NB4 (cell line): ENCODE measurements around the gene LRCH1.
"Not testable (repeated sequence)": the region's sequence is repeated elsewhere in the genome, so short reads cannot be mapped to it uniquely, and the experiment has no call there.

Source experiments
- DNase-seq: peaks from one replicate; pipeline ENCODE4 v3.0.0; 2010; ENCODE audit warnings: low read depth
- H3K4me3 ChIP-seq: one replicate; pipeline ENCODE4 v1.5.1; 2011; ENCODE audit warnings: mild to moderate bottlenecking, low read depth, low read length, moderate library complexity
- MYC ChIP-seq: IDR thresholded peaks from 2 replicates; pipeline ENCODE4 v1.6.1; 2011; ENCODE audit warnings: low read depth, low read length
- POLR2A ChIP-seq: IDR thresholded peaks from 2 replicates; pipeline ENCODE4 v1.6.1; 2011; ENCODE audit warnings: mild to moderate bottlenecking; ENCODE audit not compliant: insufficient read length; ENCODE audit errors: extremely low read depth
- TF ChIP-seq, protein P1 (sequence below): IDR thresholded peaks from one replicate; pipeline ENCODE4 v1.5.1; 2012; ENCODE audit warnings: low read depth, low read length
- TF ChIP-seq, protein P2 (sequence below): IDR thresholded peaks from 2 replicates; pipeline ENCODE4 v1.6.1; 2011; ENCODE audit warnings: low read depth, low read length

The LRCH1 gene

DNA sequence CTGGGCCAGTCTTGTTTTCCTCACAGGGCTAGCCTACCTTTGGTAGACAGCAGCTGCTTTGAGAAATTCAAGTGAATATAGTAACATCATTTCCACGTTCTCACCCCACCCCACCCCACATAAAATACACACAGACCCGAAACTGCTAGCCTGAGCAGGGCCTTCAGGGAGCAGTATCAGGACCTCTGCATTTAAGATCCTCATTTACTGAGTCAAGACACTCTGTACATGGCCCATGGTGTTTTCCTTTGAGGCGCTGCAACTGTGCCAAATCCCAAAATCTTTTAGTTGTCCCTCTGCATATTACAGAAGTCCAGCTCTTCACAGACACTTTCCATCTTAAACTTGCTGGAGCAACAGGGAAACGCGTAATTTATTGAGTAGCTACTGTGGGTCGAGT lies 200.9 kb downstream of the LRCH1 start:
- TF ChIP-seq, protein P1, sequence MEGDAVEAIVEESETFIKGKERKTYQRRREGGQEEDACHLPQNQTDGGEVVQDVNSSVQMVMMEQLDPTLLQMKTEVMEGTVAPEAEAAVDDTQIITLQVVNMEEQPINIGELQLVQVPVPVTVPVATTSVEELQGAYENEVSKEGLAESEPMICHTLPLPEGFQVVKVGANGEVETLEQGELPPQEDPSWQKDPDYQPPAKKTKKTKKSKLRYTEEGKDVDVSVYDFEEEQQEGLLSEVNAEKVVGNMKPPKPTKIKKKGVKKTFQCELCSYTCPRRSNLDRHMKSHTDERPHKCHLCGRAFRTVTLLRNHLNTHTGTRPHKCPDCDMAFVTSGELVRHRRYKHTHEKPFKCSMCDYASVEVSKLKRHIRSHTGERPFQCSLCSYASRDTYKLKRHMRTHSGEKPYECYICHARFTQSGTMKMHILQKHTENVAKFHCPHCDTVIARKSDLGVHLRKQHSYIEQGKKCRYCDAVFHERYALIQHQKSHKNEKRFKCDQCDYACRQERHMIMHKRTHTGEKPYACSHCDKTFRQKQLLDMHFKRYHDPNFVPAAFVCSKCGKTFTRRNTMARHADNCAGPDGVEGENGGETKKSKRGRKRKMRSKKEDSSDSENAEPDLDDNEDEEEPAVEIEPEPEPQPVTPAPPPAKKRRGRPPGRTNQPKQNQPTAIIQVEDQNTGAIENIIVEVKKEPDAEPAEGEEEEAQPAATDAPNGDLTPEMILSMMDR = no peak
- TF ChIP-seq POLR2A (no peak), MYC (no peak)
- TF ChIP-seq, protein P2, sequence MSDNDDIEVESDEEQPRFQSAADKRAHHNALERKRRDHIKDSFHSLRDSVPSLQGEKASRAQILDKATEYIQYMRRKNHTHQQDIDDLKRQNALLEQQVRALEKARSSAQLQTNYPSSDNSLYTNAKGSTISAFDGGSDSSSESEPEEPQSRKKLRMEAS = no peak
- H3K4me3 ChIP-seq = no peak overlapping the region
- no peak for DNase-seq

DNA sequence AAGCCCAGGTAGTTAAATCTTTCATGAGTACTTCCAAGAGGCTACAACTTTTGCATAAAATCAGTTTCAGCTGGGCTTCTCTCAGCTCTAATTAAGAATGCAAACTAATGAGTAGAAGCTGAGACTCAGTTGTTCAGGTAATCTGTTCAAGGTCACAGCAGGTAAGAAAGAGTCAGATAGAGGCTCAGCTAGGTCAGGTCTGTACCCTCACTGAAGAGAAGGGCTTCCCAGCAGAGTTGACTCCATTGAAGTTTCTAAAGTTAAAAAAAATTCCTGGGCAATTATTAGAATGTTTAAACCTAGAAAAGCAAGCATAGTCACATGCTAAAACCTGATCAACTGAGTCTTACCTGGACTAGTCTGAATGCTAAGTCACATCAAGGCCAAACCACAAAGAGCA lies 201.8 kb downstream of the LRCH1 start:
- no peak for TF ChIP-seq MYC
- TF ChIP-seq POLR2A = no peak
- TF ChIP-seq, protein P1 = no peak
- TF ChIP-seq, protein P2 = no peak
- no peak overlapping the region for H3K4me3 ChIP-seq
- DNase-seq = no peak

DNA sequence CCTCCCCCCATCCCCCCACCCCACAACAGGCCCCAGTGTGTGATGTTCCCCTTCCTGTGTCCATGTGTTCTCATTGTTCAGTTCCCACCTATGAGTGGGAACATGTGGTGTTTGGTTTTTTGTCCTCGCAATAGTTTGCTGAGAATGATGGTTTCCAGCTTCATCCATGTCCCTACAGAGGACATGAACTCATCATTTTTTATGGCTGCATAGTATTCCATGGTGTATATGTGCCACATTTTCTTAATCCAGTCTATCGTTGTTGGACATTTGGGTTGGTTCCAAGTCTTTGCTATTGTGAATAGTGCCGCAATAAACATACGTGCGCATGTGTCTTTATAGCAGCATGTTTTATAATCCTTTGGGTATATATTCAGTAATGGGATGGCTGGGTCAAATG lies 202.5 kb downstream of the LRCH1 start:
- not testable (repeated sequence) for H3K4me3 ChIP-seq, DNase-seq

DNA sequence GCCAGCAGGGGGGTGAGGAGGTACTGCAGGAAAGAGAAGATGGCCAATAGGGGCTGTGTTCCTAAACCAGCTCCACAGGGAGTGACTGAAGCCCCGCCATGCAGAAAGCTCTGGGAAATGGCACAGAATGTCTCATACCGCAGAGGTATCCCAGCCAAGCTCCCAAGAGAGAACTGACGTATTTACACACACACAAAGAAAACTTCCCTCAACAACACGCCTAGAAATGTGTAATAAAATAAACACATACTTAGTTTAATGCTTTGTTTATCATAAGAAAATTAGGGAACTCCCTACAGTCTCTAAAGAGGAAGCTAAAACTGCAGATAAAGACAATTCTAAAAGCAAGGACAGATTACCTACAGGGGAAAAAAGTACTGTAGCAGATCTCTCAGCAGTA lies 204.0 kb downstream of the LRCH1 start:
- no peak for TF ChIP-seq POLR2A
- TF ChIP-seq, protein P1 = no peak
- no peak for TF ChIP-seq MYC
- TF ChIP-seq, protein P2 = no peak
- no peak overlapping the region for H3K4me3 ChIP-seq
- DNase-seq = no peak

DNA sequence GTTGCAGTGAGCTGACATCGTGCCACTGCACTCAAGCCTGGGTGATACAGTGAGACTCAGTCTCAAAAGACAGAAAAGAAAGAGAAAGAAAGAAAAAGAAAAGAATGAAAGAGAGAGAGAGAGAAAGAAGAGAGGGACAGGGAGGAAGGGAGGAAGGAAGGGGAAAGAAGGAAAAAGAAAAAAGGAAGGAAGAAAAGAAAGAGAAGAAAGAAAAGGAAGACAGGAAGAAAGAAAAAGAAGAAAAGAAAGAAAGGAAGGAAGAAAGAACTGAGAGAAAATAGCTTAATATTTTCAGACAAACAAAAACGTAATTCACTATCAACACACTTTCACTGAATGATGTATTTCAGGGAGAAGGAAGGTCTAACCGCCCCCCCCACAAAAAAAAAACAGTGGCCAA lies 204.7 kb downstream of the LRCH1 start:
- no peak for DNase-seq
- TF ChIP-seq, protein P2 = no peak
- TF ChIP-seq POLR2A (no peak), MYC (no peak)
- TF ChIP-seq, protein P1 = no peak
- H3K4me3 ChIP-seq = no peak overlapping the region

DNA sequence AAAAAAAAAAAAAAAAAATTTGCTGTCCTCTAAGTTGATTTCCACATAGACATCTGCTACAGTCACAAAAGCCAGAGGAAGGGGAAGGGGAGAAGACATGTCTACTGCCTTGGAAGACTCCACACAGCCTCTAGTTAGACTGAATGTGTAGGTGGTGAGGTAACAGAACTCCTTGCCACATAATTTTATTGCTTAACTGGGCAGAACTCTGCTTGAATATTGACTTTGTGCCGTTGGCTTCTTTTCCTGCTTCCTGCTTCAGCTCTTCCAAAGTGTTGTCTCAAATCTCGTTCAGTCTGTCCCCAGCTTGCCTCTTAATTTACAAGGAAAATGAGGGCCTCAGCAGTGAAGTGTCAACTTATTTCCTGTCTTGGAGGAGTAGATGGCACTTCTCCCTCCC lies 206.9 kb downstream of the LRCH1 start:
- TF ChIP-seq MYC (no peak), POLR2A (no peak)
- TF ChIP-seq, protein P1 = no peak
- TF ChIP-seq, protein P2 = no peak
- no peak overlapping the region for H3K4me3 ChIP-seq
- peak; percentile 78 for DNase-seq
